GM21786 (cell line): ENCODE results near the gene GNAT2.
"Not testable (repeated sequence)": the region's sequence is repeated elsewhere in the genome, so short reads cannot be mapped to it uniquely, and the experiment has no call there.

Experiments
- ATAC-seq: cut with Tn5 transposase; IDR thresholded peaks from one replicate; pipeline ENCODE4 v1.9.1; 2021; ENCODE audit not compliant: unreplicated experiment

Gene GNAT2

GRCh38 chr1:109619576-109620400 lies at the start of gene GNAT2, which contains the start of gene AMPD2:
GNAT2 (minus strand) TSS chr1:109619616; CDS start chr1:109612870, 6,746 bp downstream.
AMPD2 (plus strand) TSS chr1:109619837; CDS start chr1:109621176, 1,339 bp downstream.
- ATAC-seq: peak; percentile 39

GRCh38 chr1:109668123-109668775 lies 48.8 kb upstream of the GNAT2 start:
- peak; percentile 8 for ATAC-seq

GRCh38 chr1:109667452-109668122 lies 48.2 kb upstream of the GNAT2 start, which contains the start of gene GSTM2:
GSTM2 (plus strand) TSS chr1:109668057; CDS start chr1:109668116, 59 bp downstream.
- peak; percentile 97 for ATAC-seq

GRCh38 chr1:109664671-109665070 lies 45.3 kb upstream of the GNAT2 start:
- no peak for ATAC-seq

GRCh38 chr1:109661391-109661790 lies 42.0 kb upstream of the GNAT2 start:
- ATAC-seq: no peak

- ATAC-seq: not testable (repeated sequence)
These were observed 41.2 kb upstream of the GNAT2 start for GRCh38 chr1:109660691-109661026.

GRCh38 chr1:109659997-109660690 lies 40.7 kb upstream of the GNAT2 start:
- no peak for ATAC-seq

GRCh38 chr1:109659145-109659544 lies 39.7 kb upstream of the GNAT2 start:
- no peak for ATAC-seq

GRCh38 chr1:109658533-109659042 lies 39.2 kb upstream of the GNAT2 start:
- ATAC-seq: no peak

- no peak for ATAC-seq
These were observed 38.6 kb upstream of the GNAT2 start for GRCh38 chr1:109657970-109658369.

GRCh38 chr1:109657395-109657794 lies 38.0 kb upstream of the GNAT2 start:
- ATAC-seq: no peak

- ATAC-seq: peak; percentile 92
These were observed 36.5 kb upstream of the GNAT2 start, which contains the start of gene GSTM4 for GRCh38 chr1:109655615-109656519. GSTM4 (plus strand) TSS chr1:109656099; CDS start chr1:109656390, 291 bp downstream.

- no peak for ATAC-seq
These were observed 35.1 kb upstream of the GNAT2 start for GRCh38 chr1:109654519-109654918.

GRCh38 chr1:109653306-109653705 lies 33.9 kb upstream of the GNAT2 start:
- no peak for ATAC-seq

- ATAC-seq: no peak
These were observed 33.0 kb upstream of the GNAT2 start for GRCh38 chr1:109652402-109652801.

GRCh38 chr1:109650609-109651008 lies 31.2 kb upstream of the GNAT2 start:
- ATAC-seq: no peak

GRCh38 chr1:109649491-109649914 lies 30.1 kb upstream of the GNAT2 start:
- ATAC-seq: no peak

GRCh38 chr1:109644670-109645069 lies 25.3 kb upstream of the GNAT2 start:
- no peak for ATAC-seq

- peak; percentile 73 for ATAC-seq
These were observed 24.2 kb upstream of the GNAT2 start for GRCh38 chr1:109643385-109644230.
